PC-9 (cell line): ENCODE results near the gene SLC40A1. TPM values are rescaled to one million over a fixed set of nuclear protein-coding genes. Genes with fewer than 3 reads are reported as not detected.

Experiments used
- BruUV-seq: library from RNA; stranded (reverse); fragments of 400-500 nt; replicated peaks from 2 replicates; lab custom pipeline; 2021; lab: Mats Ljungman, UMichigan
- CTCF ChIA-PET: fragments of 300-600 bp; sonication (Branson Sonifier 250); formaldehyde crosslinking; loops from one replicate; lab custom pipeline; 2022; ENCODE audit warnings: antibody characterized with exemption; lab: Charles Lee
- POLR2A ChIA-PET: fragments of 300-600 bp; sonication (Branson Sonifier 250); formaldehyde crosslinking; loops from one replicate; lab custom pipeline; 2022; ENCODE audit warnings: antibody characterized with exemption; ENCODE audit not compliant: unreplicated experiment; lab: Charles Lee
- DNase-seq, 2 experiments: peaks; one replicate each; pipeline versions ENCODE4 v3.0.0 to v3.0.0-alpha.2; 2015 to 2022; ENCODE audit warnings: mixed read lengths in 1 of 2
- H2AFZ ChIP-seq: fragments of 200-600 bp; sonication (generic); 2 replicates; pipeline ENCODE4 v1.8.1; 2017; ENCODE audit warnings: antibody characterized with exemption
- H3F3A ChIP-seq: fragments of 200-600 bp; sonication (generic); 2 replicates; pipeline ENCODE4 v1.8.1; 2017; ENCODE audit warnings: antibody characterized with exemption, mild to moderate bottlenecking, low read depth; ENCODE audit not compliant: insufficient read depth
- H3K27ac ChIP-seq: fragments of 200-600 bp; sonication (generic); 2 replicates; pipeline ENCODE4 v1.6.1; 2016; ENCODE audit warnings: mixed run types
- H3K27me3 ChIP-seq: fragments of 200-600 bp; sonication (generic); 2 replicates; pipeline ENCODE4 v1.6.1; 2016; ENCODE audit warnings: low read depth, mixed run types; ENCODE audit not compliant: insufficient read depth
- H3K36me3 ChIP-seq: fragments of 200-600 bp; sonication (generic); 2 replicates; pipeline ENCODE4 v1.6.1; 2016; ENCODE audit warnings: low read depth, mixed run types
- H3K4me1 ChIP-seq: fragments of 200-600 bp; sonication (generic); replicated peaks from 2 replicates; pipeline ENCODE4 v1.6.1; 2016; ENCODE audit warnings: mixed run types; ENCODE audit not compliant: insufficient read depth
- H3K4me2 ChIP-seq: fragments of 200-600 bp; sonication (generic); 2 replicates; pipeline ENCODE4 v1.6.1; 2017; ENCODE audit warnings: mixed run types
- H3K4me3 ChIP-seq: fragments of 200-600 bp; sonication (generic); 2 replicates; pipeline ENCODE4 v1.6.1; 2016; ENCODE audit warnings: mixed run types
- H3K79me2 ChIP-seq: fragments of 200-600 bp; sonication (generic); 2 replicates; pipeline ENCODE4 v1.6.1; 2017; ENCODE audit warnings: low read depth, mixed run types
- H3K9me2 ChIP-seq: fragments of 200-600 bp; sonication (generic); 2 replicates; pipeline ENCODE4 v1.8.1; 2017; ENCODE audit warnings: mild to moderate bottlenecking; ENCODE audit not compliant: insufficient read depth
- H3K9me3 ChIP-seq: fragments of 200-600 bp; sonication (generic); 2 replicates; pipeline ENCODE4 v1.8.1; 2016; ENCODE audit warnings: low read depth; ENCODE audit not compliant: insufficient read depth
- H4K20me1 ChIP-seq: fragments of 200-600 bp; sonication (generic); 2 replicates; pipeline ENCODE4 v1.8.1; 2017; ENCODE audit not compliant: insufficient read depth
- EZH2 ChIP-seq: fragments of 200-600 bp; sonication (generic); IDR thresholded peaks from 2 replicates; pipeline ENCODE4 v1.8.0; 2017; ENCODE audit warnings: antibody characterized with exemption, low read depth
- intact Hi-C: fragments of 100-400 bp; cut with micrococcal nuclease; formaldehyde crosslinking; loops from one replicate; pipeline ENCODE4 v1.10.0; 2022; ENCODE audit not compliant: unreplicated experiment
- total RNA-seq: library from RNA; stranded (reverse); gene quantifications from 2 replicates; pipeline ENCODE4 v1.2.3, GENCODE V29; 2021
- TF ChIP-seq, protein P1 (sequence below): fragments of 200-600 bp; sonication (generic); conservative IDR thresholded peaks from 2 replicates; pipeline ENCODE4 v1.6.1; 2017; ENCODE audit warnings: mixed run types, antibody characterized with exemption, mild to moderate bottlenecking, moderate library complexity

SLC40A1 gene
- total RNA-seq, 1 experiment from 2014 or later, result 8.0 TPM

GRCh38 chr2:189511210-189511959 lies 69.2 kb downstream of the SLC40A1 start:
- no peak overlapping the region for H3K4me3 ChIP-seq
- BruUV-seq, result no TSS peak
- H3K79me2 ChIP-seq, result no peaks in the 10 kb centered on the region
- H3K36me3 ChIP-seq, result no peaks in the 10 kb centered on the region
- ChIA-PET CTCF (interaction anchor here (0.7 kb wide), 1 partner anchor 704 kb away, joined by 3 read pairs; no protein-coding TSS in a partner anchor), POLR2A (no interaction called here)
- 0 out of 2 replicates have a peak, but pooled peaks cover 7% of the 10 kb centered on the region for H3F3A ChIP-seq
- H4K20me1 ChIP-seq, result no peaks in the 10 kb centered on the region
- no peaks in the 10 kb centered on the region for H3K9me2 ChIP-seq
- no peak overlapping the region for H3K4me2 ChIP-seq
- H2AFZ ChIP-seq, result no peak overlapping the region
- H3K4me1 ChIP-seq, result peaks cover 8% of the 10 kb centered on the region
- no peak overlapping the region for H3K27ac ChIP-seq
- TF ChIP-seq, protein P1, sequence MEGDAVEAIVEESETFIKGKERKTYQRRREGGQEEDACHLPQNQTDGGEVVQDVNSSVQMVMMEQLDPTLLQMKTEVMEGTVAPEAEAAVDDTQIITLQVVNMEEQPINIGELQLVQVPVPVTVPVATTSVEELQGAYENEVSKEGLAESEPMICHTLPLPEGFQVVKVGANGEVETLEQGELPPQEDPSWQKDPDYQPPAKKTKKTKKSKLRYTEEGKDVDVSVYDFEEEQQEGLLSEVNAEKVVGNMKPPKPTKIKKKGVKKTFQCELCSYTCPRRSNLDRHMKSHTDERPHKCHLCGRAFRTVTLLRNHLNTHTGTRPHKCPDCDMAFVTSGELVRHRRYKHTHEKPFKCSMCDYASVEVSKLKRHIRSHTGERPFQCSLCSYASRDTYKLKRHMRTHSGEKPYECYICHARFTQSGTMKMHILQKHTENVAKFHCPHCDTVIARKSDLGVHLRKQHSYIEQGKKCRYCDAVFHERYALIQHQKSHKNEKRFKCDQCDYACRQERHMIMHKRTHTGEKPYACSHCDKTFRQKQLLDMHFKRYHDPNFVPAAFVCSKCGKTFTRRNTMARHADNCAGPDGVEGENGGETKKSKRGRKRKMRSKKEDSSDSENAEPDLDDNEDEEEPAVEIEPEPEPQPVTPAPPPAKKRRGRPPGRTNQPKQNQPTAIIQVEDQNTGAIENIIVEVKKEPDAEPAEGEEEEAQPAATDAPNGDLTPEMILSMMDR, result no peak
- no peak for TF ChIP-seq EZH2
- no peaks in the 10 kb centered on the region for H3K27me3 ChIP-seq
- DNase-seq, result no peak
- intact Hi-C loops, result no loop called here
- no peaks in the 10 kb centered on the region for H3K9me3 ChIP-seq

Other genes starting within 250 kb of the SLC40A1 start
- gene WDR75, start 139.3 kb downstream of the SLC40A1 start, total RNA-seq, result 18.5 and 27.5 TPM in 2 replicates
- 14.8 TPM in 2 replicates for gene ASNSD1, start 80.7 kb upstream of the SLC40A1 start, total RNA-seq
- gene ANKAR, start 93.9 kb upstream of the SLC40A1 start, total RNA-seq, result 3.6 and 4.4 TPM in 2 replicates
- 4.6 and 5.7 TPM in 2 replicates for gene OSGEPL1, start 182.0 kb upstream of the SLC40A1 start, total RNA-seq
- 21.2 and 32.7 TPM in 2 replicates for gene ORMDL1, start 203.6 kb upstream of the SLC40A1 start, total RNA-seq
- 18.6 and 20.0 TPM in 2 replicates for gene PMS1, start 203.7 kb upstream of the SLC40A1 start, total RNA-seq